Ectodermal cell (in vitro differentiated cells): Measurements from ENCODE around the gene CLC. TPM values are rescaled to one million over a fixed set of nuclear protein-coding genes. Genes with fewer than 3 reads are reported as not detected.
"Not testable (repeated sequence)": the region's sequence is repeated elsewhere in the genome, so short reads cannot be mapped to it uniquely, and the experiment has no call there.

ENCODE experiments used
- H3K27ac ChIP-seq: 2 replicates; pipeline ENCODE4 v1.7.0; 2013; ENCODE audit warnings: mild to moderate bottlenecking, low read depth, low read length; ENCODE audit not compliant: insufficient read depth, poor library complexity, severe bottlenecking
- H3K27me3 ChIP-seq: 2 replicates; pipeline ENCODE4 v1.7.0; 2013; ENCODE audit warnings: mild to moderate bottlenecking, low read length; ENCODE audit not compliant: insufficient read depth, control insufficient read depth, poor library complexity, severe bottlenecking
- H3K36me3 ChIP-seq: one replicate; pipeline ENCODE4 v1.7.0; 2013; ENCODE audit warnings: low read length; ENCODE audit not compliant: control insufficient read depth, insufficient read depth
- H3K4me1 ChIP-seq: one replicate; pipeline ENCODE4 v1.7.0; 2013; ENCODE audit warnings: low read length; ENCODE audit not compliant: control insufficient read depth, insufficient read depth
- H3K4me3 ChIP-seq: 2 replicates; pipeline ENCODE4 v1.7.0; 2013; ENCODE audit warnings: low read depth, low read length, control low read depth; ENCODE audit not compliant: insufficient read depth
- H3K9me3 ChIP-seq: 2 replicates; pipeline ENCODE4 v1.7.0; 2013; ENCODE audit warnings: mild to moderate bottlenecking, low read length, moderate library complexity; ENCODE audit not compliant: control insufficient read depth
- WGBS, 2 experiments: methylation state at CpG; one replicate each; pipeline ENCODE4 v1.1.7; 2013; ENCODE audit warnings: missing lambda C conversion rate in 2 of 2; 5-methylcytosine and 5-hydroxymethylcytosine counted together
- polyA plus RNA-seq, 4 experiments: library from polyadenylated mRNA; stranded (reverse); fragments of 50-300 nt; gene quantifications; one replicate each; pipeline ENCODE4 v1.2.3, GENCODE V29; 2013

CLC gene
- polyA plus RNA-seq (2013, experiment 1 of 4), result not detected
- polyA plus RNA-seq (2013, experiment 2 of 4), result not detected
- not detected for polyA plus RNA-seq (2013, experiment 3 of 4)
- polyA plus RNA-seq (2013, experiment 4 of 4), result not detected

GRCh38 chr19:39737891-39738290 is at the start of gene CLC:
Gene CLC, minus strand, starts transcription at chr19:39738029. Its CDS starts 77 bp downstream, at chr19:39737952.
- peaks cover 3% of the 10 kb centered on the region for H3K4me1 ChIP-seq
- no peaks in the 10 kb centered on the region for H3K9me3 ChIP-seq
- H3K36me3 ChIP-seq, result no peaks in the 10 kb centered on the region
- no peak within 1 kb of the TSS for H3K27ac ChIP-seq
- 74 to 78% methylated on average over 3 of the region's 3 CpGs for WGBS, 2 experiments
- H3K27me3 ChIP-seq, result no peaks in the 10 kb centered on the region
- no peak within 1 kb of the TSS for H3K4me3 ChIP-seq

DNA sequence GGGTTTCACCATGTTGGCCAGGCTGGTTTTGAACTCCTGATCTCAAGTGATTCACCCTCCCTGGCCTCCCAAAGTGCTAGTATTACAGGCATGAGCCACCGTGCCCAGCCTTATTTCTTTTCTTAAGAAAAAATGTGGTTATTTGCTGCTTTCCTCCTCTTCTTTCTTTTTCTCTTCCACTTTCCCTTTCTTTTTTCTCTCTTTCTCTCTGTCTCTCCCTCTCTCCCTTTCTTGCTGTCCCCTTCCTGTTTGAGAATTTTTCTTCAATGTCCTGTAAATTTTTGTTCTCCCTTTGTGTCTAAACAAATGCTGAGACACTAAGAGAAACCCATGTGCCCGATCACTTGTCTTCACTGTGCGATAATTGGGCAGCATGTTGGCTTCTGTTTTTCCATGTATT is 43.1 kb upstream of the CLC start:
- Histone ChIP-seq H3K9me3 (no peaks in the 10 kb centered on the region), H3K27me3 (no peaks in the 10 kb centered on the region), H3K4me3 (no peak overlapping the region), H3K27ac (no peak overlapping the region), H3K4me1 (no peaks in the 10 kb centered on the region), H3K36me3 (no peaks in the 10 kb centered on the region)
- WGBS, 2 experiments, result 83 to 90% methylated on average over 3 of the region's 3 CpGs

- H3K4me3 ChIP-seq, result no peak within 1 kb of the TSS
Measured at GRCh38 chr19:39778763-39779162, 40.9 kb upstream of the CLC start, which contains the start of gene LEUTX. Gene LEUTX, plus strand, starts transcription at chr19:39778854. Its CDS starts 67 bp downstream, at chr19:39778921.

GRCh38 chr19:39768786-39769185 is 31.0 kb upstream of the CLC start:
- Histone ChIP-seq H3K4me3 (no peak overlapping the region), H3K4me1 (peaks cover 7% of the 10 kb centered on the region), H3K9me3 (no peaks in the 10 kb centered on the region), H3K36me3 (no peaks in the 10 kb centered on the region), H3K27me3 (no peaks in the 10 kb centered on the region), H3K27ac (no peak overlapping the region)
- WGBS, 2 experiments, result 65 to 66% methylated on average over 4 of the region's 4 CpGs

More at GRCh38 chr19:39778763-39779162, 40.9 kb upstream of the CLC start, which contains the start of gene LEUTX:
- H3K9me3 ChIP-seq, result no peaks in the 10 kb centered on the region
- no peaks in the 10 kb centered on the region for H3K4me1 ChIP-seq
- no peaks in the 10 kb centered on the region for H3K27me3 ChIP-seq
- no peaks in the 10 kb centered on the region for H3K36me3 ChIP-seq
- no peak within 1 kb of the TSS for H3K27ac ChIP-seq
- WGBS, 2 experiments, result 78 to 82% methylated on average over 4 of the region's 4 CpGs

DNA sequence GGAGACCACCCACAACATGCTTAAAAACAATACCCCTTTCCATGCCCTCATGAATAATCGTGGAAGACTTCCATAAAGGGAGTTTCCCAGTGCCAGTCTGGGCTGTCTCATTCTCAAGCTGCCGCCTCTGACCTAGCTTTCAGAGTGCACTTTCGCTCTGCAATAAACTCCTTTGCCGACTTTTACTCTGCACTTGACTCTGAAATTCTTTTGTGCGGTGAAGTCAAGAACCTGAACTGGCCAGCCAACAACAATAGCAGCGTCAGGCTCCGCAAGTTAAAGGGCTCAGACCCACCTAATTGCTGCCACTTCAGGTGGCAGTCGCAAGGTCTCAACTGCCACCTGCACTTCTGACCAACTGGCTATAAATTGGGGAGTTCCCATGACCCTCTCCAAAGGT is 30.5 kb upstream of the CLC start:
- Histone ChIP-seq H3K27me3 (no peaks in the 10 kb centered on the region), H3K36me3 (no peaks in the 10 kb centered on the region), H3K4me3 (no peak overlapping the region), H3K9me3 (no peaks in the 10 kb centered on the region), H3K4me1 (peaks cover 7% of the 10 kb centered on the region), H3K27ac (no peak overlapping the region)
- 86 to 89% methylated on average over 8 of the region's 8 CpGs for WGBS, 2 experiments

DNA sequence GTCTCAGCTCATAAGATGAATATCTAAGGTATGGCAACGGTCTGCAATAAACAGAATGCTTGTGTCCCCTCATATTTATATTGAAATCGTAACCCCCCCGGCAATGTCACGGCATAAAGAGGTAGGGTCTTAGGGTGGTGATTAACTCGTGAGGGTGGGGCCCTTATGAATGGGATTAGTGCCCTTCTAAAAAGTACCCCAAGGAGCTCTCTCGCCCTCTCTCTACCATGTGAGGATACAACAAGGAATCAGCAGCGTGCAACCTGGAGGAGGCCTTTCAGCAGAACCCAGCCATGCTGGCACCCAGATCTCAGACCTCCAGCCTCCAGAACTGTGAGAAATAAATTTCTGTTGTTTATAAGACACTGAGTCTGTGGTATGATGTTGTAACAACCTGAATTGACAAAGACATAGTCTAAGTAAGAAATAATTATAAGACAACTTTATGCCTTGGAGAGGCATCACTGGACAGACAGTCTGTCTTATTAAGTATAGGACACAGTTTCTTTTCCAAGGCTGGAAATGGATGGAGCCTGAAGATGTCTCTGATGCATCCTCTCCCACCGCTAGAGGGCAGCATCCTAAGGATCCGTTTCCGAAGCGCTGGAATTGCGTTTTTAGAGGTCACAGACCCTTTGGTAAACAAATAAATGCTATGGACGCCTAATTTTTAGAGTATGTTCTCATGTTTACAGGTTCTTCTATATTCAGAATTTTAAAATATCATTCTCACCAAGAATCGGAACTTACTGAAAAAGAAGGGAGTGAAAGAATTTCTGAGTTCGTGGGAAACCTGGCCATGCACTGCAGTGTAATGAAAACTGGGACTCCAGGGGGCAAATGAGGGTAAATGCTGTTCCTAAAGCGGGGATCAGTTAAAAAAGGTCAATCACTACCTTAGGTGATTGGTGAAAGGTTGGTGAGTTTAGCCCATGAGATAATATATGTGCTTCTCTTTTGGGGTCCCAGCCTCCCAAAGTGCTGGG is 27.6 kb upstream of the CLC start:
- Histone ChIP-seq H3K27ac (no peak overlapping the region), H3K27me3 (no peaks in the 10 kb centered on the region), H3K4me3 (no peak overlapping the region), H3K4me1 (peaks cover 7% of the 10 kb centered on the region), H3K9me3 (no peaks in the 10 kb centered on the region), H3K36me3 (no peaks in the 10 kb centered on the region)
- 52 to 54% methylated on average over 16 of the region's 16 CpGs for WGBS, 2 experiments

- WGBS, 2 experiments, result 94 to 95% methylated on average over 1 of the region's 1 CpG
- not testable (repeated sequence) for H3K4me1 ChIP-seq, H3K36me3 ChIP-seq, H3K27ac ChIP-seq, H3K9me3 ChIP-seq, H3K4me3 ChIP-seq
- H3K27me3 ChIP-seq, result peaks cover 19% of the 10 kb centered on the region
Measured at GRCh38 chr19:39761851-39762250, 24.0 kb upstream of the CLC start.

- Histone ChIP-seq H3K4me1 (no peaks in the 10 kb centered on the region), H3K4me3 (no peak overlapping the region), H3K36me3 (no peaks in the 10 kb centered on the region), H3K9me3 (no peaks in the 10 kb centered on the region), H3K27ac (no peak overlapping the region), H3K27me3 (peaks cover 31% of the 10 kb centered on the region)
- 80 to 83% methylated on average over 4 of the region's 4 CpGs for WGBS, 2 experiments
Measured at GRCh38 chr19:39759457-39760184, 21.8 kb upstream of the CLC start.

DNA sequence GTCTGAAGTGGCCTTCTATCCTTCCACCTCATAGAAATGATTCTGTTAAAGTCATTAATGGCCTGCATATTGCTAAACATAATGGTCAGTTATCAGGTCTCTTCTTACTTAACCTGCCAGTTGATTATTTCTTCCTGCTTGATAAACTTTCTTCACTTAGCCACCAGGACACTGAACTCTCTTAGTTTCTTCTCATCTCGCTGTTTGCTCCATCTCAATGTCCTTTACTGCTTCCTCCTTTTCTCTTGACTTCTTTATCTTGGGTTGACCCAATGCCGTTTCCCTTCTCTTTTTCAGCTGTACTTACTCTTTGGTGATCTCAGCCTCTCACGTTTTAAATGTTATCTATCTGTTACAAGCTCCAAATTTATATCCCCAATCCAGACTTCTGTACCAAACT is 17.1 kb upstream of the CLC start:
- no peaks in the 10 kb centered on the region for H3K4me1 ChIP-seq
- no peaks in the 10 kb centered on the region for H3K9me3 ChIP-seq
- WGBS, 2 experiments, result 71 to 77% methylated on average over 3 of the region's 3 CpGs
- H3K36me3 ChIP-seq, result no peaks in the 10 kb centered on the region
- no peak overlapping the region for H3K4me3 ChIP-seq
- no peak overlapping the region for H3K27ac ChIP-seq
- H3K27me3 ChIP-seq, result peaks cover 36% of the 10 kb centered on the region

- Histone ChIP-seq H3K27ac (no peak overlapping the region), H3K36me3 (no peaks in the 10 kb centered on the region), H3K27me3 (peaks cover 36% of the 10 kb centered on the region), H3K4me3 (no peak overlapping the region), H3K4me1 (no peaks in the 10 kb centered on the region), H3K9me3 (no peaks in the 10 kb centered on the region)
- 100% methylated on average over 1 of the region's 2 CpGs; no CpG with 5 or more reads in 1 of the 2 experiments for WGBS, 2 experiments
Measured at GRCh38 chr19:39754544-39754943, 16.7 kb upstream of the CLC start.
